A549 (cell line): ENCODE results near the gene RAI14. TPM values are rescaled to one million over a fixed set of nuclear protein-coding genes. Genes with fewer than 3 reads are reported as not detected.
A peak's percentile ranks its signal among the peaks of the same experiment; 100 is the strongest.

Source experiments
- ATAC-seq, 2 experiments: fragments of 200-7000 bp in 1 of 2; fragments of >200 bp in 1 of 2; cut with Nextera tagmentation in 1 of 2; cut with Tn5 transposase in 1 of 2; 3 replicates each; pipeline versions ENCODE4 v1.8.0 to v1.9.1; 2018 to 2020; ENCODE audit warnings: mild to moderate bottlenecking in 1 of 2, moderate library complexity in 1 of 2
- CTCF ChIA-PET: fragments of 300-600 bp; sonication (Branson Sonifier 250); formaldehyde crosslinking; extraction: SDS; loops from one replicate; lab custom pipeline; 2021; ENCODE audit warnings: antibody characterized with exemption, inconsistent platforms; lab: Yijun Ruan, JAX
- POLR2A ChIA-PET: fragments of 350-600 bp; formaldehyde crosslinking; extraction: SDS; loops from one replicate; lab custom pipeline; 2021; ENCODE audit warnings: antibody characterized with exemption, inconsistent platforms; lab: Yijun Ruan, JAX
- DNase-seq, 2 experiments: peaks; one replicate each; pipeline versions ENCODE4 v3.0.0 to v3.0.0-alpha.2; 2011 to 2016; ENCODE audit warnings: low read depth in 1 of 2, low spot score in 1 of 2
- FAIRE-seq: peaks from 2 replicates; lab custom pipeline; 2011; peaks lifted over from hg19 to GRCh38; lab: Jason Lieb, UNC
- H3K27ac ChIP-seq, 2 experiments: fragments of >200 bp; sonication (Bioruptor Twin); formaldehyde crosslinking; 3 replicates each; pipeline ENCODE4 v1.5.1; 2016 to 2017
- H3K4me1 ChIP-seq: fragments of >200 bp; sonication (Bioruptor Twin); formaldehyde crosslinking; 3 replicates; pipeline ENCODE4 v1.6.1; 2016
- H3K4me2 ChIP-seq: fragments of >200 bp; sonication (Bioruptor Twin); formaldehyde crosslinking; 3 replicates; pipeline ENCODE4 v1.6.1; 2016
- H3K4me3 ChIP-seq: fragments of >200 bp; sonication (Bioruptor Twin); formaldehyde crosslinking; 3 replicates; pipeline ENCODE4 v1.5.1; 2016
- H3K9me3 ChIP-seq: fragments of >200 bp; sonication (Bioruptor Twin); formaldehyde crosslinking; 3 replicates; pipeline ENCODE4 v1.6.1; 2016
- CBX2 ChIP-seq: fragments of 200-600 bp; sonication (generic); IDR thresholded peaks from 2 replicates; pipeline ENCODE4 v1.6.1; 2016; ENCODE audit warnings: low read depth, mild to moderate bottlenecking, borderline replicate concordance
- CEBPB ChIP-seq, 2 experiments: fragments of >200 bp in 1 of 2; sonication (Bioruptor Twin) in 1 of 2; formaldehyde crosslinking in 1 of 2; IDR thresholded peaks; 2 replicates each; pipeline ENCODE4 v1.6.1; 2012 to 2016
- FOSL2 ChIP-seq, 2 experiments: fragments of 450-650 bp in 1 of 2; fragments of >200 bp in 1 of 2; sonication (Bioruptor Twin) in 1 of 2; formaldehyde crosslinking; IDR thresholded peaks; 2 replicates each; pipeline versions ENCODE4 v1.5.0 to v1.6.1; 2016 to 2020; ENCODE audit warnings: mild to moderate bottlenecking in 1 of 2, moderate library complexity in 1 of 2
- FOXS1 ChIP-seq: fragments of 250-450 bp; sonication (Bioruptor Pico); IDR thresholded peaks from 2 replicates; pipeline ENCODE4 v1.5.0; 2020; ENCODE audit warnings: mild to moderate bottlenecking, moderate library complexity
- GATA3 ChIP-seq: IDR thresholded peaks from 2 replicates; pipeline ENCODE4 v1.6.1; 2012; ENCODE audit warnings: borderline replicate concordance
- HDAC2 ChIP-seq: fragments of 200-600 bp; sonication (generic); IDR thresholded peaks from 2 replicates; pipeline ENCODE4 v1.6.1; 2016
- HEYL ChIP-seq: fragments of 250-450 bp; sonication (Bioruptor Pico); IDR thresholded peaks from 2 replicates; pipeline ENCODE4 v1.8.0; 2021; ENCODE audit warnings: mild to moderate bottlenecking, moderate library complexity
- HOXA7 ChIP-seq: fragments of 250-450 bp; sonication (Bioruptor Pico); IDR thresholded peaks from 2 replicates; pipeline ENCODE4 v1.5.0; 2020; ENCODE audit warnings: mild to moderate bottlenecking, moderate library complexity
- HOXB13 ChIP-seq: fragments of 250-450 bp; sonication (Bioruptor Pico); IDR thresholded peaks from 2 replicates; pipeline ENCODE4 v1.5.0; 2020; ENCODE audit warnings: low read depth, mild to moderate bottlenecking, moderate library complexity
- JUN ChIP-seq, 2 experiments: fragments of >200 bp; sonication (Bioruptor Twin); formaldehyde crosslinking; IDR thresholded peaks; 2 replicates in 1 of 2; 3 replicates in 1 of 2; pipeline ENCODE4 v1.6.1; 2016 to 2017
- KDM5A ChIP-seq: fragments of 200-600 bp; sonication (generic); IDR thresholded peaks from 2 replicates; pipeline ENCODE4 v1.6.1; 2016; ENCODE audit warnings: antibody characterized with exemption, mild to moderate bottlenecking
- MAFK ChIP-seq: fragments of 450-650 bp; IDR thresholded peaks from 2 replicates; pipeline ENCODE4 v1.6.1; 2014; ENCODE audit not compliant: partially characterized antibody
- MAZ ChIP-seq: fragments of 150-350 bp; IDR thresholded peaks from 2 replicates; pipeline ENCODE4 v1.6.1; 2014; ENCODE audit warnings: antibody characterized with exemption, low read depth, low read length, borderline replicate concordance
- NR3C1 ChIP-seq: fragments of >200 bp; sonication (Bioruptor Twin); formaldehyde crosslinking; IDR thresholded peaks from 3 replicates; pipeline ENCODE4 v1.6.1; 2017
- PBX3 ChIP-seq: IDR thresholded peaks from 2 replicates; pipeline ENCODE4 v1.6.1; 2012
- PHF8 ChIP-seq: fragments of 200-600 bp; sonication (generic); IDR thresholded peaks from 2 replicates; pipeline ENCODE4 v1.6.1; 2016; ENCODE audit warnings: low read depth, mild to moderate bottlenecking, antibody characterized with exemption, moderate library complexity, borderline replicate concordance
- POLR2A ChIP-seq: IDR thresholded peaks from 2 replicates; pipeline ENCODE4 v1.6.1; 2012; ENCODE audit warnings: mild to moderate bottlenecking, low read length
- POLR2AphosphoS2 ChIP-seq: conservative IDR thresholded peaks from 2 replicates; pipeline ENCODE4 v1.6.1; 2012; ENCODE audit warnings: low read length, improper control_type of control experiment, inconsistent platforms
- RARB ChIP-seq: fragments of 250-450 bp; sonication (Bioruptor Pico); IDR thresholded peaks from 2 replicates; pipeline ENCODE4 v1.8.0; 2021; ENCODE audit warnings: mild to moderate bottlenecking, moderate library complexity
- RCOR1 ChIP-seq: fragments of 150-350 bp; IDR thresholded peaks from 2 replicates; pipeline ENCODE4 v1.6.1; 2014; ENCODE audit warnings: antibody characterized with exemption, low read length, low read depth
- RFX5 ChIP-seq: fragments of 450-650 bp; IDR thresholded peaks from 2 replicates; pipeline ENCODE4 v1.7.1; 2014; ENCODE audit warnings: antibody characterized with exemption, mild to moderate bottlenecking, moderate library complexity
- RNF2 ChIP-seq: fragments of 200-600 bp; sonication (generic); IDR thresholded peaks from 2 replicates; pipeline ENCODE4 v1.6.1; 2016; ENCODE audit warnings: low read depth, mild to moderate bottlenecking, antibody characterized with exemption, moderate library complexity, borderline replicate concordance
- SMC3 ChIP-seq: fragments of >200 bp; sonication (Bioruptor Twin); formaldehyde crosslinking; IDR thresholded peaks from 3 replicates; pipeline ENCODE4 v1.6.1; 2018; ENCODE audit warnings: inconsistent platforms
- TFCP2L1 ChIP-seq: fragments of 250-450 bp; sonication (Bioruptor Pico); IDR thresholded peaks from 2 replicates; pipeline ENCODE4 v1.5.0; 2021; ENCODE audit warnings: mild to moderate bottlenecking
- ZC3H11A ChIP-seq: fragments of 450-650 bp; IDR thresholded peaks from 2 replicates; pipeline ENCODE4 v1.6.1; 2014; ENCODE audit warnings: antibody characterized with exemption, mild to moderate bottlenecking
- ZNF302 ChIP-seq: fragments of 250-450 bp; sonication (Bioruptor Pico); IDR thresholded peaks from 2 replicates; pipeline ENCODE4 v1.9.0; 2021; ENCODE audit warnings: inconsistent platforms, mild to moderate bottlenecking, moderate library complexity
- WGBS: methylation state at CpG from one replicate; pipeline ENCODE4 v1.1.6; 2017; ENCODE audit errors: missing lambda C conversion rate; 5-methylcytosine and 5-hydroxymethylcytosine counted together
- polyA plus RNA-seq, 4 experiments: library from polyadenylated mRNA; depleted of rRNA in 3 of 4; stranded (reverse); fragments of >200 nt; fragmentation: RNase III in 1 of 4; extraction: RNeasy Plus Mini Kit Qiagen cat#74134 plus additional on column Dnase treatment in 1 of 4; gene quantifications; 2 replicates in 3 of 4; 3 replicates in 1 of 4; pipeline ENCODE4 v1.2.3, GENCODE V29; 2011 to 2017
- TF ChIP-seq, protein P1 (sequence below): fragments of >200 bp; sonication (Bioruptor Twin); formaldehyde crosslinking; IDR thresholded peaks from 2 replicates; pipeline ENCODE4 v1.6.1; 2016
- TF ChIP-seq, protein P2 (sequence below): fragments of >200 bp; sonication (Bioruptor Twin); formaldehyde crosslinking; IDR thresholded peaks from 3 replicates; pipeline ENCODE4 v1.6.1; 2016
- TF ChIP-seq, protein P3 (sequence below): IDR thresholded peaks from 2 replicates; pipeline ENCODE4 v1.6.1; 2012
- TF ChIP-seq, protein P4 (sequence below): fragments of 250-450 bp; sonication (Bioruptor Pico); IDR thresholded peaks from 2 replicates; pipeline ENCODE4 v1.5.0; 2021; ENCODE audit warnings: mild to moderate bottlenecking, moderate library complexity, borderline replicate concordance

The RAI14 gene
- polyA plus RNA-seq, 2 of the 4 experiments (the other 2 are of a cell fraction): 71.9 to 97.7 TPM

- no peak for FAIRE-seq
- H3K27ac ChIP-seq: peak overlapping the region; percentile 85 to 93
- no peaks in the 10 kb centered on the region for H3K9me3 ChIP-seq
- POLR2A ChIA-PET: interaction anchor here (0.6 to 3.0 kb wide), 2 partner anchors 46 to 99 kb away, joined by 3 to 29 read pairs; no protein-coding TSS in a partner anchor
- TF ChIP-seq RNF2: no peak
- no peak for TF ChIP-seq RCOR1
- no peak for TF ChIP-seq HDAC2
- TF ChIP-seq GATA3: peak; percentile 62; the same call in 1 of the 2 replicates
- no peak for TF ChIP-seq HEYL (CRISPR knock-in tag)
- no peak for TF ChIP-seq MAZ
- no peak for TF ChIP-seq PHF8
- TF ChIP-seq RARB: no peak
- TF ChIP-seq MAFK: peak; percentile 44
- no peak for TF ChIP-seq NR3C1
- TF ChIP-seq, protein P1, sequence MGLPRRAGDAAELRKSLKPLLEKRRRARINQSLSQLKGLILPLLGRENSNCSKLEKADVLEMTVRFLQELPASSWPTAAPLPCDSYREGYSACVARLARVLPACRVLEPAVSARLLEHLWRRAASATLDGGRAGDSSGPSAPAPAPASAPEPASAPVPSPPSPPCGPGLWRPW: no peak
- TF ChIP-seq CEBPB (IDR thresholded peaks at IDR 0.05): peak in 1 of 2 experiments; percentile 47; a peak in 2 of 4 replicates
- TF ChIP-seq, protein P2, sequence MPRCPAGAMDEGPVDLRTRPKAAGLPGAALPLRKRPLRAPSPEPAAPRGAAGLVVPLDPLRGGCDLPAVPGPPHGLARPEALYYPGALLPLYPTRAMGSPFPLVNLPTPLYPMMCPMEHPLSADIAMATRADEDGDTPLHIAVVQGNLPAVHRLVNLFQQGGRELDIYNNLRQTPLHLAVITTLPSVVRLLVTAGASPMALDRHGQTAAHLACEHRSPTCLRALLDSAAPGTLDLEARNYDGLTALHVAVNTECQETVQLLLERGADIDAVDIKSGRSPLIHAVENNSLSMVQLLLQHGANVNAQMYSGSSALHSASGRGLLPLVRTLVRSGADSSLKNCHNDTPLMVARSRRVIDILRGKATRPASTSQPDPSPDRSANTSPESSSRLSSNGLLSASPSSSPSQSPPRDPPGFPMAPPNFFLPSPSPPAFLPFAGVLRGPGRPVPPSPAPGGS: no peak
- no peak for TF ChIP-seq KDM5A
- TF ChIP-seq TFCP2L1 (CRISPR knock-in tag): no peak
- no peak; a peak in 1 of 5 replicates for TF ChIP-seq JUN (IDR thresholded peaks at IDR 0.05)
- no peak for TF ChIP-seq HOXB13
- no peak for TF ChIP-seq FOXS1 (CRISPR knock-in tag)
- TF ChIP-seq, protein P3, sequence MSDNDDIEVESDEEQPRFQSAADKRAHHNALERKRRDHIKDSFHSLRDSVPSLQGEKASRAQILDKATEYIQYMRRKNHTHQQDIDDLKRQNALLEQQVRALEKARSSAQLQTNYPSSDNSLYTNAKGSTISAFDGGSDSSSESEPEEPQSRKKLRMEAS: peak; percentile 22; the same call in 1 of the 2 replicates
- no peak for TF ChIP-seq POLR2AphosphoS2
- no peak for TF ChIP-seq ZC3H11A
- TF ChIP-seq POLR2A: no peak
- CTCF ChIA-PET: interaction anchor here (0.7 to 3.8 kb wide), 9 partner anchors 23 to 213 kb away, joined by 3 to 21 read pairs (median 4); partner anchors contain the start of gene RAI14
- peak; percentile 38 to 39; a peak in 4 of 6 replicates for ATAC-seq
- peak in 1 of 2 experiments; percentile 67 for DNase-seq
- peaks cover 93% of the 10 kb centered on the region for H3K4me1 ChIP-seq
- H3K4me3 ChIP-seq: peak overlapping the region; percentile 16; the same call in 2 of the 3 replicates
- WGBS: 5% methylated on average over 1 of the region's 1 CpG
- H3K4me2 ChIP-seq: peak overlapping the region; percentile 95
Measured at GRCh38 chr5:34685485-34686165, 29.5 kb downstream of the RAI14 start.

DNA sequence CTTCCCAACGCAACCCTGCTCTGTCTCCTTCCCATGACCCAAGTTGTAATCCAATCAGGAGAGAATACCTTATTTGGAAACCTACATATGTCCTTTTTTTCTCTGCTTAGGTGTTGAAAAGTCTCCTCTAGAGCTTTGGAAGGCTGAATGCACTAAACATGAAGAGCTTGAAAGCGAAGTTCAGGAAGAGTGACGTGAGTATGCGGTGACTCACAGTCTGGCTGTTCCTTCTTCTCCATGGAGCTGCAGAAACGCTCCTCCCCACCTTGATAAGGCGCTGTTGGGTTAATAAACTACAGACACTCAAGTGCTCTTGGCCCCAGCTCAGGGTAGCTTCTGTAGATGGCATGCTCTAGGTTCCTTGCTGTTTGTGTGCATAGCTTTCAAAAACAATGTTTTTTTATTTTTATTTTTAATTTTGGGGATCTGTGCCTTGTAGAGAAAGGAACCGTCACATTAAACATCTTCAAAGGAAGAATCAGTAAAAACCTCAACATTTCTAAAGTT, 30.7 kb downstream of the RAI14 start:
- CTCF ChIA-PET: interaction anchor here (0.6 to 3.8 kb wide), 19 partner anchors 10 to 219 kb away, joined by 3 to 21 read pairs (median 3); partner anchors contain the start of gene RAI14
- 3% methylated on average over 7 of the region's 7 CpGs for WGBS
- FAIRE-seq (peak; percentile 98), ATAC-seq (peak; percentile 88 to 95), DNase-seq (peak; percentile 71 to 99)
- Histone ChIP-seq H3K4me1 (peaks cover 91% of the 10 kb centered on the region), H3K4me2 (peak overlapping the region; percentile 95), H3K9me3 (no peaks in the 10 kb centered on the region), H3K4me3 (peak overlapping the region; percentile 32; the same call in 2 of the 3 replicates), H3K27ac (peak overlapping the region; percentile 85 to 93)
- POLR2A ChIA-PET: interaction anchor here (0.7 to 3.0 kb wide), 11 partner anchors 22 to 243 kb away, joined by 3 to 29 read pairs (median 6); partner anchors contain the start of genes BRIX1, DNAJC21, RAD1 and RAI14
- TF ChIP-seq MAZ: no peak
- peak; percentile 79 for TF ChIP-seq FOSL2 (IDR thresholded peaks at IDR 0.05)
- TF ChIP-seq FOSL2 (CRISPR knock-in tag; IDR thresholded peaks at IDR 0.05): peak; percentile 92
- TF ChIP-seq HEYL (CRISPR knock-in tag): no peak
- TF ChIP-seq, protein P4, sequence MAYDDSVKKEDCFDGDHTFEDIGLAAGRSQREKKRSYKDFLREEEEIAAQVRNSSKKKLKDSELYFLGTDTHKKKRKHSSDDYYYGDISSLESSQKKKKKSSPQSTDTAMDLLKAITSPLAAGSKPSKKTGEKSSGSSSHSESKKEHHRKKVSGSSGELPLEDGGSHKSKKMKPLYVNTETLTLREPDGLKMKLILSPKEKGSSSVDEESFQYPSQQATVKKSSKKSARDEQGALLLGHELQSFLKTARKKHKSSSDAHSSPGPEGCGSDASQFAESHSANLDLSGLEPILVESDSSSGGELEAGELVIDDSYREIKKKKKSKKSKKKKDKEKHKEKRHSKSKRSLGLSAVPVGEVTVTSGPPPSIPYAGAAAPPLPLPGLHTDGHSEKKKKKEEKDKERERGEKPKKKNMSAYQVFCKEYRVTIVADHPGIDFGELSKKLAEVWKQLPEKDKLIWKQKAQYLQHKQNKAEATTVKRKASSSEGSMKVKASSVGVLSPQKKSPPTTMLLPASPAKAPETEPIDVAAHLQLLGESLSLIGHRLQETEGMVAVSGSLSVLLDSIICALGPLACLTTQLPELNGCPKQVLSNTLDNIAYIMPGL: no peak
- TF ChIP-seq ZNF302 (CRISPR knock-in tag): no peak
- TF ChIP-seq PHF8: no peak
- TF ChIP-seq PBX3: no peak; the same call in none of the 2 replicates
- TF ChIP-seq, protein P1: no peak
- no peak for TF ChIP-seq CBX2
- no peak for TF ChIP-seq RFX5
- TF ChIP-seq, protein P2: no peak; the same call in 2 of the 3 replicates
- no peak for TF ChIP-seq HDAC2
- no peak for TF ChIP-seq HOXA7 (CRISPR knock-in tag)
- TF ChIP-seq SMC3: peak; percentile 29; the same call in 2 of the 3 replicates
- no peak for TF ChIP-seq RARB
- TF ChIP-seq MAFK: no peak
